Adrenal gland (tissue), 12 donors: Measurements from ENCODE around the gene GOLGA7B. TPM values are rescaled to one million over a fixed set of nuclear protein-coding genes. Genes with fewer than 3 reads are reported as not detected.

ENCODE experiments used
- DNase-seq, 7 donors: peaks; one replicate each; pipeline ENCODE4 v3.0.0-alpha.2; 2019 to 2020
- H3K27ac ChIP-seq, 5 donors: fragments of 200-600 bp; sonication (generic) in 4 of 5; 1 replicate in 3 of 5; 2 replicates in 2 of 5; pipeline versions ENCODE4 v1.5.1 to v1.8.0; 2016 to 2020; ENCODE audit warnings: mild to moderate bottlenecking in 1 of 5
- H3K27me3 ChIP-seq: fragments of 200-600 bp; 2 replicates; pipeline ENCODE4 v1.8.0; 2021
- H3K36me3 ChIP-seq, 2 donors: fragments of 200-600 bp; replicated peaks in 1 of 2; 1 replicate in 1 of 2; 2 replicates in 1 of 2; pipeline versions ENCODE4 v1.5.1 to v1.8.0; 2018 to 2022
- H3K4me1 ChIP-seq, 2 donors: fragments of 200-600 bp; replicated peaks in 1 of 2; 1 replicate in 1 of 2; 2 replicates in 1 of 2; pipeline versions ENCODE4 v1.5.1 to v1.8.0; 2018 to 2021
- H3K4me3 ChIP-seq, 4 donors: fragments of 200-600 bp; sonication (generic) in 3 of 4; one replicate each; pipeline ENCODE4 v1.5.1; 2016 to 2018
- H3K9me3 ChIP-seq, 3 donors: fragments of 200-600 bp; sonication (generic) in 1 of 3; replicated peaks in 1 of 3; 1 replicate in 2 of 3; 2 replicates in 1 of 3; pipeline versions ENCODE4 v1.5.1 to v1.8.0; 2016 to 2021
- POLR2A ChIP-seq, 2 donors: fragments of 450-650 bp; IDR thresholded peaks; one replicate each; pipeline ENCODE4 v1.6.1; 2017; ENCODE audit warnings: antibody characterized with exemption in 2 of 2, mild to moderate bottlenecking in 2 of 2, moderate library complexity in 1 of 2
- WGBS, 4 donors: extraction: QIAGEN DNeasy Blood & Tissue Kit in 2 of 4; methylation state at CpG; one replicate each; pipeline versions ENCODE4 v1.1.5 to v1.1.7; 2013 to 2017; 5-methylcytosine and 5-hydroxymethylcytosine counted together
- intact Hi-C, 2 donors: fragments of 100-400 bp; cut with DNase I; formaldehyde crosslinking; loops; one replicate each; pipeline versions ENCODE4 v1.14.1 to v1.15.0; 2022 to 2023
- polyA plus RNA-seq, 3 donors: library from polyadenylated mRNA; stranded (reverse); fragments of 200-250 nt in 2 of 3; fragments of 350-450 nt in 1 of 3; fragmentation: Illumina TruSeq in 1 of 3; extraction: RNeasy Lipid Tissue Mini Kit (QIAGEN cat#74804) in 1 of 3; gene quantifications; one replicate each; pipeline ENCODE4 v1.2.3, GENCODE V29; 2013 to 2014
- total RNA-seq, 9 donors: library from RNA; depleted of rRNA in 4 of 9; stranded (reverse); fragments of >200 nt in 4 of 9; fragments of 120-200 nt in 1 of 9; fragmentation: NEBNext Ultra II Directional in 1 of 9; extraction: Animal tissue kit (Norgen Biotek cat#: 25700) in 1 of 9; gene quantifications; one replicate each; pipeline versions ENCODE4 v1.1.0 to v1.2.4, GENCODE V29; 2013 to 2023
- TF ChIP-seq, protein P1 (sequence below), 6 experiments: fragments of 450-650 bp in 4 of 6; fragments of 200-600 bp in 2 of 6; sonication (generic) in 1 of 6; IDR thresholded peaks; 1 replicate in 5 of 6; 2 replicates in 1 of 6; pipeline versions ENCODE4 v1.5.1 to v1.8.0; 2016 to 2021; ENCODE audit warnings: antibody characterized with exemption in 6 of 6, mild to moderate bottlenecking in 2 of 6, moderate library complexity in 1 of 6
- donor health status: healthy with polysubstance abuse.
- donor health status: Bipolar disorder and iron deficiency.
- donor health status: DM: yes; HTN: yes; CAD: no.
- donor health status: DM: no; HTN: no; CAD: no.
- donor health status: DM: no; HTN: no; CAD: no.
- donor health status: DM: yes; HTN: yes; CAD: no.

The GOLGA7B gene
- total and polyA plus RNA-seq, 12 donors: 0.06 to 20.3 (median 1.1) TPM

DNA sequence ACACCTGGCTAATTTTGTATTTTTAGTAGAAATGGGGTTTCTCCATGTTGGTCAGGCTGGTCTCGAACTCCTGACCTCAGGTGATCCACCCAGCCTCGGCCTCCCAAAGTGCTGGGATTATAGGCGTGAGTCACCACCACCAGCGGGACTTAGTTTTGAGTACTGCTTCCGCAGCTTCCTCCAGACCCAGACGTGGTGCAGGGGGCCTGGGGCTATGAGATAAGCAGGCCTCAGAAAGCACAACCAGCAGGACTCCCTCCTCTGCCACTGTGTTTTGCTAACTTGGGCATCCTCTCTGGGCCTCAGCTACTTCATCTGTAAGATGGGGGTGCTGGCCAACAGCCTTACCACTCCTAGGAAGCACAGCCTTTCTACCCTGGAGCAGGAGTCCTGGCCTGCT lies 37.8 kb downstream of the GOLGA7B start:
- DNase-seq: no peak
- TF ChIP-seq POLR2A (IDR thresholded peaks at IDR 0.05): no peak
- TF ChIP-seq, protein P1, sequence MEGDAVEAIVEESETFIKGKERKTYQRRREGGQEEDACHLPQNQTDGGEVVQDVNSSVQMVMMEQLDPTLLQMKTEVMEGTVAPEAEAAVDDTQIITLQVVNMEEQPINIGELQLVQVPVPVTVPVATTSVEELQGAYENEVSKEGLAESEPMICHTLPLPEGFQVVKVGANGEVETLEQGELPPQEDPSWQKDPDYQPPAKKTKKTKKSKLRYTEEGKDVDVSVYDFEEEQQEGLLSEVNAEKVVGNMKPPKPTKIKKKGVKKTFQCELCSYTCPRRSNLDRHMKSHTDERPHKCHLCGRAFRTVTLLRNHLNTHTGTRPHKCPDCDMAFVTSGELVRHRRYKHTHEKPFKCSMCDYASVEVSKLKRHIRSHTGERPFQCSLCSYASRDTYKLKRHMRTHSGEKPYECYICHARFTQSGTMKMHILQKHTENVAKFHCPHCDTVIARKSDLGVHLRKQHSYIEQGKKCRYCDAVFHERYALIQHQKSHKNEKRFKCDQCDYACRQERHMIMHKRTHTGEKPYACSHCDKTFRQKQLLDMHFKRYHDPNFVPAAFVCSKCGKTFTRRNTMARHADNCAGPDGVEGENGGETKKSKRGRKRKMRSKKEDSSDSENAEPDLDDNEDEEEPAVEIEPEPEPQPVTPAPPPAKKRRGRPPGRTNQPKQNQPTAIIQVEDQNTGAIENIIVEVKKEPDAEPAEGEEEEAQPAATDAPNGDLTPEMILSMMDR (IDR thresholded peaks at IDR 0.05): no peak
- WGBS, 4 donors: 81 to 91% (median 86%) methylated on average over 2 to 6 of the region's 6 CpGs
- Histone ChIP-seq H3K27me3 (no peaks in the 10 kb centered on the region), H3K4me1 (no peaks in the 10 kb centered on the region), H3K27ac (no peak overlapping the region), H3K9me3 (no peaks in the 10 kb centered on the region), H3K4me3 (no peak overlapping the region), H3K36me3 (no peaks in the 10 kb centered on the region)
- intact Hi-C loops: no loop called here

DNA sequence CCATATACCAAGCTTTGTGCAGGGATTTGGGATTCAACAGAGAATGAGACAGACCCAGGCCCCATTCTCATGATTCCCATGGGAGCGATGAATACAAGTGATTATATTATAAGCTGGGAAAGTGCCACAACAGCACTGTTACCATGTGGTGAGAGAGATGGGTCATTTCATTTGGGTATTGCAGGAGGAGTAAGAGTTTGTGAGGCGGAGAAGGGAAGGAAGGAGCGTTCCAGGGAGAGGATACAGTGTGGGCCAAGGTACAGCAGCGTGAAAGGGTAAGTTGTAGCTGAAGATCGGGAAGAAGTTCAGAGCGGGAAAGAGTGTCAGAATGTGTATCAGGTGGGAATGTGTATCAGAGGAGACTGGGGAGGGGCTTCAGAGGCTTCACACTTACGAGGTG lies 38.5 kb downstream of the GOLGA7B start:
- no peak overlapping the region for H3K27ac ChIP-seq
- DNase-seq: no peak
- intact Hi-C loops: no loop called here
- no peaks in the 10 kb centered on the region for H3K27me3 ChIP-seq
- no peaks in the 10 kb centered on the region for H3K4me1 ChIP-seq
- no peaks in the 10 kb centered on the region for H3K9me3 ChIP-seq
- WGBS, 4 donors: 90 to 95% (median 91%) methylated on average over 7 of the region's 7 CpGs
- TF ChIP-seq POLR2A (IDR thresholded peaks at IDR 0.05): no peak
- TF ChIP-seq, protein P1 (IDR thresholded peaks at IDR 0.05): no peak
- H3K4me3 ChIP-seq: no peak overlapping the region
- no peaks in the 10 kb centered on the region for H3K36me3 ChIP-seq

DNA sequence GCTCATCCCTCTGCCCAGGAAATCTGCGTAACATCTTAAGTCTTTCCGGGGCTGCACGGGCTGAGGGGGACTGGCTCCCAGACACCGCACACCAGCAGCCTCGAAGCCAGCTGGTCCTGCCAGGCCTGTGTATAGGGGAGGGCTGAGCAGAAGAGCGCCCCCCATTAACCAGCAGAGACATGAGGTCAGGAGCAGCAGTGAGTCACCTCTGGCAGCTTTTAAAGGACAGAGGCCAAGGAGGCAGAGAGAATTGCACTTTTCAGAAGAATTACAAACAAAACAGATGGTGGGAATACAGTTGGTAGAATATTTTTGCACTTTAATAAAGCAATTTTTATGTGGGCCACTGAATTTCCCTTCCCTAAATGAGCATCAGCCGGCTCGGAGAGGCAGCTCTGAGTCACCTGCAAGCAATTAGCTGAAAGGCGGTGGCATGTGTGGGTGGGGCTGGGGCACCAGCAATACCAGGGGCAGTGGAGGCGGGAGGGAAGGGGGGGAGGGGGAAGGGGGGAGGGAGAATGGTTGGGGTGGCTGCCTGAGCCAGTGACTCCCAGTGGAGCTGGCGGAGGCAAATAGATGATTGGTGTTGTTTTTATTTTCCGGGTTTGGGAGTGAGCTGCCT lies 39.1 kb downstream of the GOLGA7B start:
- intact Hi-C loops: no loop called here

DNA sequence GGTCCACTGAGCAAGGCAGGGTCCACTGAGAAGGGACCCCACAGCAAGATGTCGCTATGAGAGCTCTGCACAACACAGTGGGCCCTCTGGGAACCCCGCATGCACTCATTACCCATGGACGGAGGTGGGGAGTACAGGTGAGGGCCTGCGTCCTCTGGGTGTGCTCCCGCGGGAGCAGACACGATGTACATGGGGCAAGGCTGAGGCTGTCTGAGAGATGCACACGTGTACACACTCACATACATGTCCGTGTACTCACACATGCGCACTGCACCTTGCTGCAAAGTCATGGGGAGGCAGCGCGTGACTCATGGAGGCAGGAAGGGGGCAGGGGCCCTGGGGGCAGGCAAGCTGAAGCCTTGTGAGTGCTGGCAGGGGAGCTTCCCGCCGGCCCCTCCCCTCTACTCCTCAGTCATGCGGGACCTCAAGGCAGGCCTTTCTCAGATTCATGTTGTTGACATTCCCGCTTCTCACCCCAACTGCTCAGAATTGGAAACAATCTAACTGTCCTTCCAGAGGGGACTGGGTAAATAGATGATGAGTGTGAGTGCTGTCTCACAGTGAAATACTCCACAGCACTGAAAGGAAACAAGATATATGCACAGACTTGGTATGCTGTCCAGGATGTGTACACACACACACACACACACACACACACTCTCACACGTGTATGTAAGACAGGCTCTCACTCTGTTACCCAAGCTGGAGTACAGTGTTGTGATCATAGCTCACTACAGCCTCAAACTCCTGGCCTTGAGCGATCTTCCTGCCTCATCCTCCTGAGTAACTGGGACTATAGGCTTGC lies 40.0 kb downstream of the GOLGA7B start:
- H3K27ac ChIP-seq: no peak overlapping the region
- 56 to 64% (median 58%) methylated on average over 7 to 18 of the region's 18 CpGs for WGBS, 4 donors

More for the DNA sequence above, 39.1 kb downstream of the GOLGA7B start:
- Histone ChIP-seq H3K4me1 (no peaks in the 10 kb centered on the region), H3K27me3 (no peaks in the 10 kb centered on the region), H3K9me3 (no peaks in the 10 kb centered on the region), H3K36me3 (no peaks in the 10 kb centered on the region), H3K4me3 (no peak overlapping the region), H3K27ac (no peak overlapping the region)
- DNase-seq: peak in 4 of 7 donors; percentile 19 to 41 (median 28)
- WGBS, 4 donors: 41 to 60% (median 47%) methylated on average over 10 to 12 of the region's 12 CpGs
- TF ChIP-seq POLR2A (IDR thresholded peaks at IDR 0.05): no peak

More for the DNA sequence above, 40.0 kb downstream of the GOLGA7B start:
- DNase-seq: no peak
- no peaks in the 10 kb centered on the region for H3K9me3 ChIP-seq
- intact Hi-C loops: no loop called here
- H3K4me3 ChIP-seq: no peak overlapping the region
- H3K36me3 ChIP-seq: no peaks in the 10 kb centered on the region
- no peaks in the 10 kb centered on the region for H3K27me3 ChIP-seq
- TF ChIP-seq POLR2A (IDR thresholded peaks at IDR 0.05): no peak
- TF ChIP-seq, protein P1 (IDR thresholded peaks at IDR 0.05): no peak
- no peaks in the 10 kb centered on the region for H3K4me1 ChIP-seq
